A549 treated with RU486 at 1 μM for 4 hours (cell line): ENCODE results near the gene JPT1. TPM values are rescaled to one million over a fixed set of nuclear protein-coding genes. Genes with fewer than 3 reads are reported as not detected.

Experiments
- total RNA-seq: library from RNA; stranded (reverse); fragments of 200-300 nt; extraction: Qiagen RNA extraction; gene quantifications from 5 replicates; pipeline ENCODE4 v1.2.3, GENCODE V29; 2022; ENCODE audit warnings: low read depth

The JPT1 gene, protein sequence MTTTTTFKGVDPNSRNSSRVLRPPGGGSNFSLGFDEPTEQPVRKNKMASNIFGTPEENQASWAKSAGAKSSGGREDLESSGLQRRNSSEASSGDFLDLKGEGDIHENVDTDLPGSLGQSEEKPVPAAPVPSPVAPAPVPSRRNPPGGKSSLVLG
- 699 to 981 TPM (median 832 TPM) in 5 replicates for total RNA-seq

DNA sequence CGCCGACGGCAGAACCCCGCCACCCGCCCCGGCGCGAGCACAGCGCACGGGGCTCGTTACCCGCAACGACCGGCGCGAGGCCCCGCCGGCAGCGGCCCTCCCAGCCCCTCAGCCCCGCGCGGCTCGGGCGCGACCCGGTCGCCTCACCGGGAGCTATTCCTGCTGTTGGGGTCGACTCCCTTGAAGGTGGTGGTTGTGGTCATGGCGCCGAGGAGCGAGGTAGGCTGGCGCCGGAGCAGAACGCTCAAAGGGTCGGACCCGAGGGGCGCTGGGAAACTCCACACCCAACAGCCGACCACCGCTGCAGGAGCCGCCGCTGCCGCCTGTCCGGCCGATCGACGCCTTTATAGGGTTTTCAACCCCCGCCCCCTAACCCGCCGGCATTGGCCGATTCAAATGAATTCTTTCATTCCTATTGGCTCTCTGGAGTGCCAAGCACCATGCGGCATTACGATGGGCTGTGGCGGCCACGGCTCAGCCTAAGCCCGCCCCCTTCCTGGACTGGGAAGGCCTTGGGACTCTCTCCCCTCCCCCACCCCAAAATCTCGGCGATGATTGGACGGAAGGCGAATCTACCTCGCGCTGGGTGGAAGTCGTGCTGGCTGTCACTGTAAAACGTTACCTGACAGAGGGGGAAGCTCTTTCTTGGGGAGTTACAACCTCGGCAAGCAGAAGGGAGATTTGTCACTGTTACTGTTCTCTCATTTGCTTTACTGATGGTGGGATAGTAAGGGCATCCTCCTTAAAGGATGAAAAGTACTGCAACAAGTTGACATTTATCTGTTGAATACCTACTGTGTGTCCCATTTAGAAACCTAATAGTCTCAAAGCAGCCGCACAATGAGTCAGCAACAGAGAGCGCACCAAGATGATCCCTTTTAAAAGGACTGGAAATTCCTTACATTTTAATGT is at the start of gene JPT1:
JPT1 (minus strand) TSS at position 318 of the 912 bp plus-strand sequence; CDS start at position 203, 115 bp downstream.

DNA sequence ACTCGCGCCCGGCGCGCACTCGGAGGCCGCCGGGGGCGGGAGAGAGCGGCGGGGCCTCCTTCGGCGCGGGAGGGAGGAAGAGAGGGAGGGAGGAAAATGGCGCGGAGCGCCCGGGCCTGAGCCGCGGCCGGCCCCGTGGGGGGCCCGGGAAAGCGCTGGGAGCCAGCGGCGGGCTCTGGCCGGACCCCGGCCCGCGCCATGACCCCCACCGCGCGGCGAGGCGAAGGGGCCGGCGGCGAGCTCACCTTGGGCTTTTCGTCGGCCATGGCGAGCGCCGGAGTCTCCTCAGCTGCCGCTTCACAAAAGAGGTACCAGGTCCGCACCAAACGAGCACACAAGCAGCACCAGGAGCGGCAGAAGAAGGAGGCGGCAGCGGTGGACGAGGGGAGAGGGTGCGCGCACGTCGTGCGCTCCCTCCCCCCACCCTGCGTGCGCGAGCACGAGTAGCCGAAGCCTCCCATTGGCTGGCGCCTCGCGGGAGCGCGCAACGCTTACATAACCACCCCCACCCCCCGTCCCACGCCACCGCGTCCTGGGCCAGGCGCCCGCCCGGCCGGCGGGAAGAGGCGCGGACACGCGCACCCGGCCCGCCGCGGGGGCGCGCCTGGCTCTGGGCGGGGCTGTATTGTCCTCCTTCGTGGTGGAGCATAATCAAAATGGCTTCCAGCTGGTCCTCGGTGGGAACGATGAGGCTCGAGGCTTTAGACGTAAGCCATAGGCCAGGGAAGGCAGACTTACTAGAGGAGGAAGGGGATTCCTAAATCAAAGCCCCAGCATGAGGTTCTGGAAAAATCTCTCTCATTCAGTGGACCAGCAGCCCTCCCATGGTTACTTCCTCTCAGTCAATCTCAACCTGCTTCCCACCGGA is 28.5 kb upstream of the JPT1 start, which contains the start of gene SUMO2:
SUMO2 (minus strand) TSS at position 391 of the 868 bp plus-strand sequence; CDS start at position 266, 125 bp downstream.

DNA sequence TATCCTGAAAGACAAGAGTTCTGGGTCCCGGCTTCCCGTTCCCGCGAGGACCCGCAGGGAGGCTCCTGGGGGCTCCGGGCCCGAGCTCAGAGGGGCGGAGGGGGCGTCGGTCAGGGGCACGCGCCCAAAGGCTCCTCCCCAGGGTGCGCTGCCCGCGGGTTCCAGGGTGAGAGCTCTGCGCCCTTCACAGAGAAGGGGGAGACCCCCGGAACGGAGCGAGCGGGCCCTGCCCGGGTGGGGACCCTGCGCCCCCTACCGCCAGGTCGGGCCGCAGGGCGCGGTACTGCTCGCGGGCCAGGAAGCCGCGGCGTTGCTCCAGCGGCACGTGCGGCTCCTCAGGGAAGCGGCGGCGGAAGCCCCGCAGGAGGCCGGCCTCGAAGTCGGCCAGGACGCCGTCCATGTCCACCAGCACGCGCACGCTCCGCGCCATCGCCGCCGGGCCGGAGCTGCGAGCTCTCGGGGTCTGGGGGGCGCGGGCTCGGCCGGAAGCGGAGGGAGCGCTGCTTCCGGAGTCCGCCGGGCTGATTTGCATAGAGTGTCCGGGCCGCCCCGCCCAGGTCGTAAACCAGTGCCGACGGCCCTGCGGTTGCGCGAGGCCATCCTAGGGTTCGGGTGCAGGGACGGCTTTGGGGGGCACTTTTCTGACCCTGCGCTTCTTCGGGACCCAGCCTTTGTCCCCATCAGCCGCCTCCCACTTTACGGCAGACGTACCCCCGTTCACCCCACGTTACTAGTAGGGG is 22.9 kb downstream of the JPT1 start, which contains the start of gene NT5C:
NT5C (minus strand) TSS at position 465 of the 740 bp plus-strand sequence; CDS start at position 430, 35 bp downstream.

DNA sequence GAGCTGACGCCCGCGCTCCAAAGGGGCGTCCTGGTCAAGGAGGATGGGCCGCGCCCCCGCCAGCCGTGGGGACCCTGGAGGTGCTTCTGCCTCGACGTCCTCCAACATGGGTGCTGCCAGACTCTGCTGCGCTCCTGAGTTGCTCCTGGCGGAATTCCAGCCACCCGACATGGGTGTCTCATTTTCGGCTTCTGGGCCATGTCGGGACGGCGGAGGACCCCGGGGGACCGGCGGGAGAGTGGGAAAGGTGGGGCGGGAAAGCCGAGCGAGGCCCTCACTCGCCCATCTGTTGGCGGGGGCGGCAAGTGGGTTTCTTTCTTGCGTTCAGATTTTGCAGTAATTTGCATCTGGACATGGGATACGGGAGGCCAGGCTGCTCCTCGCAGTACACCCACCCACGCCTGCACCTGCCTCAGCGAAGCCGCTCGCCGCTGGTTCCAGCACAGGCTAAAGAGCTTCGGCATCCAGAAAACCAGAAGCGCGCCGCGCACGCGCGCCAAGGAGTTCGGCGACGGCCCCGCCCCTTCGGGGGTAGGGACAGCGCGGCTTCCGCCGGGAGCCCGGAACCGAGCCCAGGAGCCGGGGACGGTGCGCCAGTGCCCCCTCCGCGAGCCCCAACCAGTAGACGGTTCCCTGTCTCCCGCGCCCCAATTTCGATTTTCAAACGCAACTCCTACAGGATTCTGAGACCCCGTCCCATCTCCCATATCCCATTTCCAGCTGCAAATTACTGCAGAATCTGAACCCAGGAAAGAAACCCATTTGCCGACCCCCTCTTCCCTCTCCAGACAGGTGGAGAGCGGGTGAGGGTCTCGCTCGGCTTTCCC is 44.7 kb downstream of the JPT1 start, which contains the start of gene ARMC7:
ARMC7 (plus strand) TSS at position 563 of the 827 bp plus-strand sequence. CDS start 320 bp downstream, outside the sequence.

DNA sequence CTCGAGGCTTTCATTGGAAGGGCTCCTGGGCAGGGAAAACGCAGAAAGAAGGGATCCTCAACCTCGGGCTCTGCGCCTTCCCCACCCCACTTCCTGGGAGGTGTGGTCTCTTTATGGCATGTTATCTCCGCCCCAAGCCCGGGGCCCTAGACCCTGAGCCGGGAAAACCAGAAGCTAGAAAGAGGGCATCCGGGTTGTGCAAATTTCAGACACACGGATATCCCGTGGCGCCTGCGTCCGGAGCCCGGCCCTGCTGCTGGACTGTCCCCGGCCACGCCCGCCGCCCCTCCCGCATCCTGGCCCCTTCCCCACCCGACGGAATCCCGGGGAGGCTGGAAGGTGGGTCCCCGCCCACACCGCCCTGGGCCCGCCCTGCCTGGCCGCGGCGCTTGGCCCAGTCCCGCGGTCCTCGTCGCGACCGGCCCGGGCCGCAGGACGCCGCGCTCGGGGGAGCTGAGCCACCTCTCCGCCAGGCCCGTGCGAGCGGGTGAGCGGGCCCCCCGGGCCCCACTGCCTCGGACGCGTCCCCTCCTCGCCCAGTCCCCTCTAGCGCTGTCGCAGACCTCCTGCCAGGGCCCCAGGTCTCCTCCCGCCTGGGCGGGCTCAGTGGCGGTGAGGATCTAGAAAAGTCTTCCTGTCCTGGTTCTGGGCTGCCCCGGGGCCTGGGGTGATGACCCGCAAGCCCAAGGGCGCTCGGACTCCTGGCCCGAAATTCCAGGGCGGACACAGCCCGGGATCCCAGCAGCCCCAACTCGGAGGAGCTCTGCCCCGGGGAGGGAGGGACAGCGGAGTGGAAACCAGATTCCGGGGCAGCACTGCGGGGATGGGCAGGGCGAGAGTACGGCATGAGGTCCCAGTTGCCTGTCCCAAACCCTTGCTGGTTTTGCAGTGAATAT is 66.5 kb downstream of the JPT1 start, which contains the start of gene SLC16A5:
SLC16A5 (plus strand) TSS at position 397 of the 896 bp plus-strand sequence. CDS start 5,683 bp downstream, outside the sequence.

Other genes with a start within 250 kb of the JPT1 start
- gene USH1G, start 231.3 kb downstream of the JPT1 start, total RNA-seq: 0.07 TPM in 3 of 5 replicates, not detected in the others
- 0.07 to 0.11 TPM in 2 of 5 replicates, not detected in the others for gene OTOP2, start 230.2 kb downstream of the JPT1 start, total RNA-seq
- gene OTOP3, start 218.6 kb downstream of the JPT1 start, total RNA-seq: not detected in 5 replicates
- 6.1 to 9.2 TPM (median 9.0 TPM) in 5 replicates for gene HID1, start 181.8 kb downstream of the JPT1 start, total RNA-seq
- 35.6 to 53.4 TPM (median 48.8 TPM) in 5 replicates for gene CDR2L, start 166.9 kb downstream of the JPT1 start, total RNA-seq
- gene MRPL58, start 141.8 kb downstream of the JPT1 start, total RNA-seq: 76.3 to 88.4 TPM (median 82.0 TPM) in 5 replicates
- 461 to 594 TPM (median 516 TPM) in 5 replicates for gene ATP5PD, start 107.5 kb downstream of the JPT1 start, total RNA-seq
- 28.0 to 30.8 TPM (median 29.8 TPM) in 5 replicates for gene KCTD2, start 107.3 kb downstream of the JPT1 start, total RNA-seq
- gene SLC16A5, start 66.6 kb downstream of the JPT1 start, total RNA-seq: 22.1 to 37.5 TPM (median 30.9 TPM) in 5 replicates
- 17.1 to 22.7 TPM (median 18.6 TPM) in 5 replicates for gene ARMC7, start 44.5 kb downstream of the JPT1 start, total RNA-seq
- 82.9 to 136 TPM (median 131 TPM) in 5 replicates for gene NT5C, start 22.8 kb downstream of the JPT1 start, total RNA-seq
- 369 to 399 TPM (median 390 TPM) in 5 replicates for gene SUMO2, start 28.4 kb upstream of the JPT1 start, total RNA-seq
- gene NUP85, start 51.2 kb upstream of the JPT1 start, total RNA-seq: 84.5 to 125 TPM (median 100 TPM) in 5 replicates
- gene GGA3, start 107.1 kb upstream of the JPT1 start, total RNA-seq: 22.7 to 29.3 TPM (median 27.7 TPM) in 5 replicates
- gene MRPS7, start 107.4 kb upstream of the JPT1 start, total RNA-seq: 143 to 203 TPM (median 172 TPM) in 5 replicates
- gene MIF4GD, start 116.7 kb upstream of the JPT1 start, total RNA-seq: 32.8 to 37.8 TPM (median 37.2 TPM) in 5 replicates
- 18.2 to 25.0 TPM (median 21.2 TPM) in 5 replicates for gene SLC25A19, start 134.9 kb upstream of the JPT1 start, total RNA-seq